Progenitor cell of endocrine pancreas (in vitro differentiated cells): ENCODE measurements around the gene TM7SF2. TPM values are rescaled to one million over a fixed set of nuclear protein-coding genes. Genes with fewer than 3 reads are reported as not detected.

ENCODE experiments used
- DNase-seq: peaks from one replicate; pipeline ENCODE4 v3.0.0; 2021; ENCODE audit warnings: low spot score; ENCODE audit not compliant: unreplicated experiment
- H3K27ac Mint-ChIP-seq: 2 replicates; pipeline ENCODE4 v1.8.0; 2021; ENCODE audit warnings: mild to moderate bottlenecking, moderate library complexity, mixed read lengths
- H3K27me3 Mint-ChIP-seq: 2 replicates; pipeline ENCODE4 v1.8.0; 2021; ENCODE audit warnings: mixed read lengths
- H3K36me3 Mint-ChIP-seq: 2 replicates; pipeline ENCODE4 v1.8.0; 2022; ENCODE audit warnings: mixed read lengths; ENCODE audit not compliant: insufficient read depth
- H3K4me1 Mint-ChIP-seq: 2 replicates; pipeline ENCODE4 v1.8.0; 2021; ENCODE audit warnings: low read depth, mixed read lengths
- H3K4me3 Mint-ChIP-seq: 2 replicates; pipeline ENCODE4 v1.8.0; 2021; ENCODE audit warnings: low read depth, mild to moderate bottlenecking, moderate library complexity, mixed read lengths
- H3K9me3 Mint-ChIP-seq: 2 replicates; pipeline ENCODE4 v1.8.0; 2021; ENCODE audit warnings: low read depth, mixed read lengths
- total RNA-seq: library from RNA; stranded (reverse); gene quantifications from 2 replicates; pipeline ENCODE4 v1.2.1, GENCODE V29; 2021
- TF ChIP-seq, protein P1 (sequence below): fragments of 200-600 bp; sonication (generic); IDR thresholded peaks from one replicate; pipeline ENCODE4 v1.5.0; 2021; ENCODE audit warnings: antibody characterized with exemption, mild to moderate bottlenecking; ENCODE audit not compliant: unreplicated experiment

Gene TM7SF2
- total RNA-seq, 1 donor from 2014 or later, result 124 TPM

DNA sequence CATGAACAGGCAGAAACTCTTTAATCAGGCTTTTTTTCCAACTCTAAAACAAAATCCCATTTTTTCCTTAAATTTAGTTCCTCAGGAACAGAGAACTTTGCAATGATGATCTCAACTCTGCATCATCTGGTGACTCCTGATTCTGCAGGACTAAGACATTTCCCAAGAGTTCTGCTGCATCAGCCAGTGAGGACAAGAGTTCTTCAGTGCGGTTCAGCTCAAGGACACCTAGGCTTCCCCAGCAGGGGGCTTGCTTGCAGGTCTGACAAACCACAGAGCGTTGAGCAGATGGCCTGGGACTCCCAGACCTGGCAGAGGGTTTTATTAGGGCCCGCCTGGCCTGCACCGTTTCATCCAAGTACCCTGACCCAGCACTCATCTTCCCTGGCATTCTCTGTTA, 34.2 kb upstream of the TM7SF2 start:
- DNase-seq, result no peak
- Mint-ChIP-seq H3K9me3 (no peaks in the 10 kb centered on the region), H3K36me3 (peaks cover 3% of the 10 kb centered on the region), H3K4me1 (no peaks in the 10 kb centered on the region), H3K4me3 (no peak overlapping the region), H3K27ac (no peak overlapping the region), H3K27me3 (no peaks in the 10 kb centered on the region)
- TF ChIP-seq, protein P1, sequence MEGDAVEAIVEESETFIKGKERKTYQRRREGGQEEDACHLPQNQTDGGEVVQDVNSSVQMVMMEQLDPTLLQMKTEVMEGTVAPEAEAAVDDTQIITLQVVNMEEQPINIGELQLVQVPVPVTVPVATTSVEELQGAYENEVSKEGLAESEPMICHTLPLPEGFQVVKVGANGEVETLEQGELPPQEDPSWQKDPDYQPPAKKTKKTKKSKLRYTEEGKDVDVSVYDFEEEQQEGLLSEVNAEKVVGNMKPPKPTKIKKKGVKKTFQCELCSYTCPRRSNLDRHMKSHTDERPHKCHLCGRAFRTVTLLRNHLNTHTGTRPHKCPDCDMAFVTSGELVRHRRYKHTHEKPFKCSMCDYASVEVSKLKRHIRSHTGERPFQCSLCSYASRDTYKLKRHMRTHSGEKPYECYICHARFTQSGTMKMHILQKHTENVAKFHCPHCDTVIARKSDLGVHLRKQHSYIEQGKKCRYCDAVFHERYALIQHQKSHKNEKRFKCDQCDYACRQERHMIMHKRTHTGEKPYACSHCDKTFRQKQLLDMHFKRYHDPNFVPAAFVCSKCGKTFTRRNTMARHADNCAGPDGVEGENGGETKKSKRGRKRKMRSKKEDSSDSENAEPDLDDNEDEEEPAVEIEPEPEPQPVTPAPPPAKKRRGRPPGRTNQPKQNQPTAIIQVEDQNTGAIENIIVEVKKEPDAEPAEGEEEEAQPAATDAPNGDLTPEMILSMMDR, result no peak

DNA sequence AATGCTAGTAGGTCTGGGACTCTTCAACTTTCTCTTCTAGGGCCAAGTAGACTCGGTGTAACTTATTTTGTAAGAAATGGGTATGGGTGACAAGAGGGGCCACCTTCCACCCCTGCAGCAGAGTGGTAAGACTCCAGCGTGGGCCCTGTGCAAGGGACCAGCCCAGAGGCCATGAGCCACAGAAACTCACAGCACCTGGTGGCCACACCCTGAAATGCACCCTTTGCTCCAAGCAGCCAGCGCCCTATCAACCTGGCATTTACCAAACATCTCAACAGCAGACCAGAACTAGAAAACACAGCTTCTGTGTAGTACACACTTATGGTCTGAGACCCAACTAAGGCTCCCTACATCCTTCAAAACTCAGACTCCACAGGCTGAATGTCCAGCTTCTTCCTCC, 33.5 kb upstream of the TM7SF2 start:
- no peaks in the 10 kb centered on the region for H3K27me3 Mint-ChIP-seq
- TF ChIP-seq, protein P1, result peak; percentile 62
- no peak overlapping the region for H3K4me3 Mint-ChIP-seq
- peak overlapping the region; percentile 67 for H3K27ac Mint-ChIP-seq
- H3K36me3 Mint-ChIP-seq, result peaks cover 3% of the 10 kb centered on the region
- no peak for DNase-seq
- H3K9me3 Mint-ChIP-seq, result no peaks in the 10 kb centered on the region
- H3K4me1 Mint-ChIP-seq, result peaks cover 4% of the 10 kb centered on the region

DNA sequence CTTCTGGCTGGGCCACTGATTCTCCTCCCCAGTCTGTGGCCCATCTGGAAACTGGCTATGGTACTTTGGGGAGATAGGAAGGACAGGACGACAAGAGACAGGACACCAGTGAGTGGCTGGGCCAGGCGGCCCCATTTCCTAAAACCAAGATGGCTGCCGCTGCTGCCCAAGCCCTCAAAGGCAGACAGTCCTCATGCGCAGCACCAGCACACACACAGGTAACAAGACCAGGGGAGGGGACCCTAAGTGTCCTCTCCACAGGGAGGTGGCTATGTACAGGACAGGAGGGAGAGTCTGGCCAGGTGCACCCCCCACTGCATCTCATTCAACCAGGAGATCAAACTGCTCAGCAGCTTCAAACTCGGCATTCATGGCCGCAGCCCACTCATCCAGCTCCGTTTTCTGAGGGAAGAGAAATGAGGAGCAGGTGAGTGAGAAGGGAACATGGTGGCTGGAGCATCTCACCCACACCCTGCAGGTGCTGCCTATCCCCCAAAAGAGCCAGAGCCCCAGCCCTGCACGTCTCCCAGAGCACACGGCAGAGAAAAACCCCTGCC, 32.8 kb upstream of the TM7SF2 start:
- peaks cover 8% of the 10 kb centered on the region for H3K4me1 Mint-ChIP-seq
- H3K9me3 Mint-ChIP-seq, result no peaks in the 10 kb centered on the region
- TF ChIP-seq, protein P1, result no peak
- no peak overlapping the region for H3K4me3 Mint-ChIP-seq
- peak overlapping the region; percentile 67 for H3K27ac Mint-ChIP-seq
- no peaks in the 10 kb centered on the region for H3K27me3 Mint-ChIP-seq
- no peak for DNase-seq
- peaks cover 3% of the 10 kb centered on the region for H3K36me3 Mint-ChIP-seq

DNA sequence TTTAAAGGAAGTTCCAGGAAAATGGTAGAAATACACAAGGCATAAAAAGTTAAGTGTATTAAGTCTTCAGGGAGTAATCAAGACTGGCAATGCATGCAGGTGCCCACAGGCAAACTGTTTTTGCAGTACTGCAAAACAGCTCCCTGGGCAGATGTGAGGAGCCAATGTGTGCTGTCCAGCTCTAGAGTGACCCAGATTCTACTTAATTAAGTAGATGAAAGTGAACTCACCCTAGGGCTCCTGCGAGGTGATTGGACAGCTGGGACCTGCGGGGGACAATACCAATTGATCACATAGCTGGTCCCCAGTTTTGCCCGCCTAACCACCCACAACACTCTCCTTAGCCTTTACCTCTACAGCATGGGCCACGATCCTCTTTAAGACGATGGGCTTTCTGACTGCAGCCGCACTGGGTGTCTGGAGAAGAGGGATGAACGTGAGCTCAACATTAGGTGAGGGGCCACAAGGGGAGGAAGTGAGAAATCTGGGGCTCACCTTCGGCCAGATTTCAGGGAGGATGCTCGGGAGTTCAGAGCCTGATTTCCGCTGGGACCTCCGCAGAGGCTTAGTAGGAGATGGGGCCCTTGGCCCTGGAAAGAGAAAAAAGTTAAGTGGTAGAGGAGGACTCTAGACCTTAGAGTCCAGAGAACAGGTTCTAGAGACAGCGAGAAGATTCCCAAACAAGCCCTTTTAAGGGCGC, 28.4 kb upstream of the TM7SF2 start:
- TF ChIP-seq, protein P1, result no peak
- peak overlapping the region; percentile 99 for H3K27ac Mint-ChIP-seq
- H3K9me3 Mint-ChIP-seq, result no peaks in the 10 kb centered on the region
- H3K36me3 Mint-ChIP-seq, result peaks cover 7% of the 10 kb centered on the region
- peak overlapping the region; percentile 95 for H3K4me3 Mint-ChIP-seq
- H3K4me1 Mint-ChIP-seq, result peaks cover 15% of the 10 kb centered on the region
- H3K27me3 Mint-ChIP-seq, result no peaks in the 10 kb centered on the region
- DNase-seq, result no peak

DNA sequence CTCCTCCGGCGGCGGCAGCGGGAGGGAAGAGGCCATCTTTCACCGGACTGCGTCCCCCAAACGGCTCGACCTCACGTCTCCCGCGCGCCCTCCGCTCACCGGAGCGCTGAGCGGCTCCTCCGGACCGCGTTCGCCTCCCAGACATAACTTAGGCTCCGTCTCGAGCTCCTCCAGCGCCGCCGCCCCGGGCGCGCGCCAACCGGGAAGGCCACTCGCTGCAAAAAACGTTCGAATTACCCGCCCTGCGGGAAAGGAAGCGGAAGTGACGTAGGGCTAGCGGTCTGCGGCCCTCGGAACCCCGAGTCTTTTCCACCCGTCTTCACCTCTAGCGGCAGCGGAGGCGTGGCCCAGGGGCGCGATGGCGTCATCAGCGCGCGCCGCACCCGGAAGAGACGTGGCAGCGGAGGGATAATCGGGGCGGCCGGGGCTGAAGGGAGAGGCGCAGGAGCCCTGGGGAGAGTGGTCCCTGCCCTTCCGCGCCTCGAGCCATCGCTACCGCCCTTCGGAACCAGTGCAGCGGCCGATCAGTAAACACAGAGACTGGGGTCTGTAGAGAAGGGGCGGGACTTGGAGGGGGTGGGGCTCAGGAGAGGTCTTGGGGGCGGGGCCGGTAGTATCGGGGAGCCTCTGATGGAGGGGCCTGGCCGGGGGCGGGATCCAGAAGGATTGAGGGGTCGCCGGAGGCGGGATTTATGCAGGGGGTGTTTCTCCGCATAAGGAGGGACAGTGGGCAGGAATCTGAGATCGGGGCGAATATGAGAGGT, 27.7 kb upstream of the TM7SF2 start, which contains the start of the genes CDCA5 and ZFPL1:
TSS of gene CDCA5 (minus strand) at position 207 of the 764 bp plus-strand sequence. CDS start at position 145, 62 bp downstream.
TSS of gene ZFPL1 (plus strand) at position 389 of the 764 bp plus-strand sequence. CDS start 477 bp downstream, outside the sequence.
- H3K4me1 Mint-ChIP-seq, result peaks cover 15% of the 10 kb centered on the region
- TF ChIP-seq, protein P1, result no peak
- H3K9me3 Mint-ChIP-seq, result no peaks in the 10 kb centered on the region
- H3K36me3 Mint-ChIP-seq, result peaks cover 7% of the 10 kb centered on the region
- peak within 1 kb of the TSS; percentile 95 for H3K4me3 Mint-ChIP-seq
- peak within 1 kb of the TSS; percentile 99 for H3K27ac Mint-ChIP-seq
- peak; percentile 93 for DNase-seq
- no peaks in the 10 kb centered on the region for H3K27me3 Mint-ChIP-seq
